Placental pericyte (primary cell): ENCODE data around the gene SMTN. TPM values are rescaled to one million over a fixed set of nuclear protein-coding genes. Genes with fewer than 3 reads are reported as not detected.

ENCODE experiments used
- total RNA-seq: library from RNA; depleted of rRNA; stranded (reverse); fragments of >200 nt; gene quantifications from 2 replicates; pipeline ENCODE4 v1.2.3, GENCODE V29; 2012

Gene SMTN
- total RNA-seq, result 29.5 and 257 TPM in 2 replicates

DNA sequence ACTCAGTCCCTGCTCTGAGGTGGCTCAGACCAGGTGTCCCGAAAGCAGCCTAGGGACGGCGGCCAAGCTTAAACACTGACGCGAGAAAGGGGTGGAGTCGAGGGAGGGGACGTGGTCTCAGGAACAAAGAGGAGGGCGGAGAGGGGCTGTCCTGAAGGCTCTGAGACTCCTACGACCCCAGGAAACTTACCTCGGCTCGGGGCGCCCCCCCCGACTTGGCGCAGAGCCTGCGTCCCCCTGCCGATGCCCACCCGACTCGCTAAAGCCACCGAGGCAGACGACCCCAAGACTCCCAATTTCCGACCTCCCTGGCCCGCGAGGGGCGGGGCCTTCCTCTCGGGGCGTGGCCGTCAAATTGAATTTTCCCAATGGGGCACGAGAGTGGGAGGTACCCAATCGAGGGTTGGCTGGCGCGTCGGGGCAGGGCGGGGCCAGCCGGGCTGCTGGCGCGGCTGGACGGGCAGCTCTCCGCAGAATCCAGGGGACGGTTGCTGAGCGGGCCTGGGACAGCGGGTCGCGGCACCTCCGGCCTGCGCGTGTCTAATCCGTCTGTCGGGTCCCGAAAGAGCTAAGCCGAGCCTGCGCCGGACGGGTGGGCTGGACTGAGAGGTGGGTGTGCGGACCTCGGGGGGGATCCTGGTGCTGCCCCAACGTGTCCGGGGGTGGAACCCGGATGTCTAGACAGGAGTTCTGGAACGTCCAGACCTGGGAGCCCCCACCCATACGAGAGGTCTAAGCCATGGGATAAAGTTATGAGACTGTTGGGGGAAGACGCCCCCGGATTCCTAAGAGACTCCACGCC lies at the start of gene SMTN:
SMTN (plus strand) TSS at position 471 of the 802 bp plus-strand sequence. CDS start 1,941 bp downstream, outside the sequence.

DNA sequence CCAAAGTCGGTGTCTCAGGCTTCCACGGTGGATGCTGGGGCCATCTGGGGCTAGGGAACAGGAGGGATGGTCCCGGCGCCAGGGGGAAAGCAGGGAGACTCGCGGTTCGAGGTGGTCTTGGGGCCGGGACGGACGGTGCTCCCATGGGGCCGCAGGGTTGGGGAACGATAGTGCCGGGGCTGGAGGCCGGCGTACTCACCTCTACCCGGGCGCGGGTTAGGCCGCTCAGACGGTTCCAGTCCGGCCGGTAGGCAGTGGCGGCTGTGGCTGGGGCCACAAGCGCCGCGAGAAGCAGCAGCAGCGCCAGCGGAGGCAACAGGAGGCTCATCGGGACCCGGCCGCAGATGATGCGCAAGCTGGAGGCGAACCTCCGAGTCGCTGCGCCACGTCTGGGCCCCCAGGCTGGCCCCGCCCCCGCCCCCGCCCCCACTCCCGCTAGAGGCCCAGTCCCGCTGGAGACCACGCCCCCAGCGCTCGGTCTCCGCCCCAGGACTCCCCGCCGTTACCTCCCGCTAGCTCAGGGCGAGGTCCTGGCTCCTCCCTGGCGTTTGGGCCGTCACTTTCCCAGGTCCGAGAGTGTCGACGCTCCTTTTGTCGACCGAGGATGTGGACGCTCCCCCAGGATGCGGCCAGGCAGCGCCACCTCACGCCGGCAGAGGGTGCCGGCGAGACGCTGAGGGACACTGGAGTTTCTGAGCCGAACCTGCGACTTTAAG lies 26.2 kb downstream of the SMTN start, which contains the start of gene SELENOM:
SELENOM (minus strand) TSS at position 391 of the 716 bp plus-strand sequence; CDS start at position 328, 63 bp downstream.

DNA sequence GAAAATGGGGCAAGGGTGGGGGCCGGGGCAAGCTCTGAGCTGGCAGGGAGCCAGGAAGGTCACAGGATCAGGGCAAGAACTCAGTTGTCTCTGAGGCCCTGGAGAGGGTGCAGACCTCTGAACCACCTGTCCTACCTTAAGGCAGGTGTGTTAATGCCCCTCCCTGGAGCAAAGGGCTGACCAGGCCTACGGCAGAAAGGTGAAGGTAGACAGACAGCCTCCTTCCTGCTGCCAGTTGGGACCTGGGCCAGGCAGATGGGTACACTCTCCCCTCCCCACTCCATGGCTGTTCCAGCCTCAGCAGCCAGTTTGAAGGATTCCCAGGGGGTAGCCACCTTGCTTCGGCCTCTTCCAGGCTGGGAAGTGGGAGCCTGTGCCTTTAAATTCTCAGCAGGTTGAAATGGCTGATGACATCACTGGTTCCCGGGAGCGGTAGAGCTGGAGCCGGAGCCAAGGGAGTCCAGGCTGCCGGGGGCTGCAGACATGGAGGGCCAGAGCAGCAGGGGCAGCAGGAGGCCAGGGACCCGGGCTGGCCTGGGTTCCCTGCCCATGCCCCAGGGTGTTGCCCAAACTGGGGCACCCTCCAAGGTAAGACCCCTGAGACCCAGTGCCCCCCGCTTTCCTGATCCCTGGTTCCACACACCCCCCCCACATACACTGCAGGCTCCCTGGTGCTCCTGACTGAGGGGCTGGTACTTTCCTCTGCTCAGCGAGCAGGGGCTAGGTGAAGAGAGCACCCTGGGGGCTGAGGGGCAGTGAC lies 41.6 kb downstream of the SMTN start, which contains the start of gene INPP5J:
INPP5J (plus strand) TSS at position 435 of the 760 bp plus-strand sequence; CDS start at position 484, 49 bp downstream.

DNA sequence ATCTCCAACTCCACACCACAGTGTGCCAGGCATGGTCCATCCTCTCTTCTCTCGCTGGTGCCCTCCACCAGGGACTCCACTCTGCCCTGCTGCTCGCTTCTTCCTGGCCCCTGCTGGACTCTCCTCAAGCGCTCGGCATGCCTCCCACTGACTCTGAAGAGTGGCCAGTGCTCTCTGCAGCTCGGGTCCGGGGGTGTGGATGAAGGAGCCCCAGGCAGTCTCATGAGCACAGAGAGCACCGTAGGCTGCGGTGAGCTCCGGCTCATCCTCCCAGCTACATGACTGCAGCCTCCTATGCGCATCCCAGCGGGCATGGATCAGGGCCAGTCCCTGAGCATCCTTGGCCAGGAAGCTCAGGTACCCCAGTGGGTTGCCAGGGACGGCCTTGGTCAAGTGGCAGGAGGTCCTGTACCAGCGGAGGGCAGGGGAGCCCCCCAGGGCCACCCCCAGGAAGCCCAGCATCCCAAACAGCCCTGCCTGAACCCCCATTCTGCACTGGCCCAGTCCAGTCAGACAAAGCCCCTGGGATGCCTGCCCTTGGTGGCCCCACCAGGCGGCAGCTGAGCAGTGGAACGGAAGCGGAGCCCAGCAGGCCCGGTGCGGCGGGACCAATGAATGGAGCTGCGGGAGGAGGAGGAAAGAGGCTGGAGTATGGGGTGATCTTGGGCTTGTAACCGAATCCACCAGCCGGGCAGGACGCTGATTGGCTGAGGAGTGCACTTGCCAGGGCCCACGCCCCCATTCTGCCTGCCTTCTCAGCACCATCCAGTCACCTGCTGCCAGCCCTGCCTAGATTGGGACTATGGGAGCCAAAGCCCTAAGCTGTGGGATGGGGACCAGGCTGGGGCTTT lies 59.0 kb downstream of the SMTN start, which contains the start of gene PLA2G3:
PLA2G3 (minus strand) TSS at position 643 of the 851 bp plus-strand sequence; CDS start at position 489, 154 bp downstream.

Other genes with a start within 250 kb of the SMTN start
- 20.5 and 21.9 TPM in 2 replicates for gene MORC2, start 112.5 kb upstream of the SMTN start, total RNA-seq
- gene TUG1, start 112.1 kb upstream of the SMTN start, total RNA-seq, result 57.8 and 76.6 TPM in 2 replicates
- 116 and 256 TPM in 2 replicates for gene SELENOM, start 26.2 kb downstream of the SMTN start, total RNA-seq
- 0.14 and 0.66 TPM in 2 replicates for gene INPP5J, start 41.6 kb downstream of the SMTN start, total RNA-seq
- 0.22 TPM in 1 of 2 replicates, not detected in the other for gene PLA2G3, start 59.2 kb downstream of the SMTN start, total RNA-seq
- 36.9 and 41.8 TPM in 2 replicates for gene RNF185, start 78.9 kb downstream of the SMTN start, total RNA-seq
- gene LIMK2, start 131.0 kb downstream of the SMTN start, total RNA-seq, result 36.2 and 37.0 TPM in 2 replicates
- gene PIK3IP1, start 211.2 kb downstream of the SMTN start, total RNA-seq, result 9.0 and 38.7 TPM in 2 replicates